HG03039 (cell line): ENCODE results near the gene NUMA1.

Experiments used
- ATAC-seq: cut with Tn5 transposase; IDR thresholded peaks from one replicate; pipeline ENCODE4 v1.9.1; 2021; ENCODE audit warnings: mild to moderate bottlenecking, moderate library complexity; ENCODE audit not compliant: unreplicated experiment

NUMA1 gene

DNA sequence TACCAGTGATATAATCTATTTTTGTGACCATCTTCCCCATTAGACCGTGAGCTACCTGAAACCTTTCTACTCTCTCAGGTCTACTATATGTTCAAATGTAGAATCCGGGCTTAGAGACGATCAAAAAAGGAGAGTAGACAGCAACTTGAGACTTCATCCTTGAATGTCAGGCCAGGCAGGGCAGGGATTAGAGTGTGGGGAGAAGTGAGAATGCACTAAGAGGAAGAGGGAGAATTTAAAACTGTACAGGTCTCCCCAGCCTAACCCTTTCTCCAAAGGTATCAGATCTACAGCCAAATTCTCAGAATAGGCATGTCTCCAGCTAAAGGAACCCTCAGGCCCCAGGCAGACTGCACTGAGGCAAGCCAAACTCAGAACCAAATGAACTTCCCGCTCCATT is 21.8 kb upstream of the NUMA1 start:
- no peak for ATAC-seq

DNA sequence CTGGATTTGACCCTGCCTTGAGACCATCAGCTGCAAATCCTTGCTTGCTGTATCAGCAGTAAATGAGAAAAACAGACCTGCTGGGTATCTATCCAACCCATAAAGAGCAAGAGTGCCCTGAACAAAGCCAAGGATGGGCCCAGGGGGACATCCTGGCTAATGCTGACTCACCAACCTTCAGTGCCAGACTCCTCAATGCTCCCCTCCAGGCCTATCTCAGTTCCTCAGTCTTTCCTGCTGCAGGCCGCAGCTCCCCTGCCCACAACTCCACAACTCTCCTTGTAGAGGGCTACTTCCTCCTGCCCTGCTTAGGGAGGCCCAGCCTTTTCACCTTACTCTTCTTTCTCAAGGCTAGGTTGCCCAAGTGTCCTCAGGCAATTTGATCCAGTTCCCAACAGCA is 20.1 kb upstream of the NUMA1 start:
- ATAC-seq = no peak

DNA sequence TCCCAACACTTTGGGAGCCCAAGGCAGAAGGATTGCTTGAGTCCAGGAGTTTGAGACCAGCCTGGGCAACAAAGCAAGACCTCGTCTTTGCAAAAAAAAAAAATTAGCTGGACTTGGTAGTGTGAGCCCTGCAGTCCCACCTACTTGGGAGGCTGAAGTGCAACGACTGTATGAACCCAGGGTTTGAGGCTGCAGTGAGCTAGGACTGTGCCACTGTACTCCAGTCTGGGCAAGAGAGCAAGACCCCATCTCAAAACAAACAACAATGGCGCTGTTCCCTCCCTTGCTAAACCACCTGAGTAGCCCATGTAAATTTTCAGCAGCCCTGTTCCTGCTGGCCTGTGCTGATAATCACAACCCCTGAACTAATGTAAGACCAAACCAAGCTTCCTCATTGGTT is 19.7 kb upstream of the NUMA1 start:
- no peak for ATAC-seq

DNA sequence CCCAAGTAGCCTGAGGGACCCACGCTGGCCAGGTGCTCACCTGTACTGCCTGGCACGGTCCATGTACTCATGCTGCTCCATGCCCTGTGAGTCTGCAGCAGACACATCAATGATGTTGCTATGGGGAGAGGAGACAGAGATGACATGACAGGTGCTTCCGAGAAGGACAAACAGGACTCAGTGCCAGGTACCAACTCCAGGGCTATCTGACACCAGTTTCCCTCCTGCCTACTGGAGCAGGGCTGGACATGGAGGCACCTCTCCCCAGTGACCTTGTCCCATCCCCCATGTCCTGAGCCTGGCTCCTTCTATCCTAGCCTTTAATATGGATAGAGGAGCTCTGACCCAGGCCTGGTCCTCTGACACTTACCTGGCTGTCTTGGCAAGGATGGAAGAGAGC is 18.4 kb upstream of the NUMA1 start:
- ATAC-seq = no peak

DNA sequence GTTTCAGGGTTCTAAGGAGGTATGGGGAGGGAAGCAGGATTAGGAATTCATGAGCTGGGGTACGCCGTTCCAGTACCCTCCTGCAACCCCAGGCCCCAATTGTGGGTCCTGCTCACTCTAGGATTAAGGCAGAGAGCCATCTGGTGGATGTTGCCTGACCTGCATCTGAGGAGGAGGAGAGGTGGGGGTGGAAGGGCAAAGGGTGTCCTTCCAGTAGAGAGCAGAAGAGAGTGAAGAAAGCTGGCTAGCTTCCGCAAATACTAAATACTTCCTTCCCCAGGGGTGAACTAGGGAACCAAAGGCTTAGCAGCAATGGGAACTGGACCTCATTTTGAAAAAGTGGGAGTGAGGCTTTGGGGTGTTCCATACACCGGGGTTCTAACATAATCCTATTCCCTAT is 10.9 kb upstream of the NUMA1 start:
- ATAC-seq = peak; percentile 58

DNA sequence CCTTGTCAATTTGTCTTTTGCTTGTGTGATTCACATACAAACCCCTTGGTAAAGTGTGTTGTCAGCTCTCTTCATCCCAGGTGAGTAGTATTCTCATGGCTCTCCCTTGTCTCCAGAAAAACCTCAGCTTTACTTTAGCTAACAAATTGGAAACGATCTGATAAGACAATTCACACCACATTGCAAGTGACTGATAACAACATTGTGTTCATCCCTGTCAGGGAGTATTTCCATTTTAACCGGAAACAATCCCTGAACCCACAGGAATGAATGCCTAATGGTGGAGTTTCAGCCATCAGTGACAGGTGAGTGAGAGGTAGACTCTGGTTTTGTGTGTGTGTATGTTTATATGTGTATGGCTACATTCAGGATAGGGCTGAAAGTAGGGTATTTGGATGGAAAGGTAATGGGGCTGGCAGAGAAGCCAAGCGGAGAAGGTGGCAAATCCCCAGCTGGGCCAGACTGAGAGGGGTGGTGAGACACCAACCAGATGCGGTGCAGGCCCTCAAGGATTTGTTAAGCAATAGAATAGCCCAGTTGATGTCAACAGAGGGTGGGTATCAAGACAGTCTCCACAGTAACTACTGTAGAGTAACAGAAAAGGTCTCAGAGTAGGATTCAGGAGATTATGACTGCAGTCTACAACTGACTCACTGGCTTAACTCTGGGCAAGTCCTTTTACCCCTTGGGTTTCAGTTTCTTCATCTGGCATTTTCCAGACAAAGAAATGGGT is 7.9 kb upstream of the NUMA1 start:
- ATAC-seq = no peak

DNA sequence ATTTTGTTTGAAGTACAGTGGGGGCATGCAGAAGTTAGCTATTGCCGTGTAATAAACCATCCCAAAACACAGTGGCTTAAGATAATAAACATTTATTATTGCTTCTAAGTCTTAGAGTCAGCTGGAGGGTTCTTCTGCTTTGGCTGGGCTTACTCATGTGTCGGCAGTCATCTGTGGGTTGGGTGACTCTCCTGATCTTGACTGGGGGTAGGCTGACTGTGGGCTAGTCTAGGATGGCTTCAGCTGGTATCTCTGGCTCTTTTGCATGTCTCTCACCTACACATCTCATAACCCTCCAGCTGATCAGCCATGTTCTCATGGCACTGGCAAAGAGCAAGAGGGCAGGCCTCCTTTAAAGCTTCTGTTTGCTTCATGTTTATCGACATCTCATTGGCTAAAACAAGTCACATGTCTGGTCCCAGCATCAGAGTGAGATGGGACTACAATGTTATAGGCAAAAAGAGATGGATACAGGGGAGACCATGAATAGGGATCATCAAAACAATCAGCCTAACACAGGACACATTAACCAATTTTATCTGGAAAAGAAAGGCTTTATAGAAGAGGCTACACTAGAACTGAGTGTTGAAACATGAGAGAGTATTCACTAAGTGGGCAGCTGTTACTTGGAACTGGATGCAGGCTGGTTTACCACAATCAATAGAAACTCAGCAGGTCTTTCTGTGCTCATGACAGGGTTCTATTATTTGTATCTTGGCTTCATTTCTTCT is 5.4 kb upstream of the NUMA1 start:
- no peak for ATAC-seq

DNA sequence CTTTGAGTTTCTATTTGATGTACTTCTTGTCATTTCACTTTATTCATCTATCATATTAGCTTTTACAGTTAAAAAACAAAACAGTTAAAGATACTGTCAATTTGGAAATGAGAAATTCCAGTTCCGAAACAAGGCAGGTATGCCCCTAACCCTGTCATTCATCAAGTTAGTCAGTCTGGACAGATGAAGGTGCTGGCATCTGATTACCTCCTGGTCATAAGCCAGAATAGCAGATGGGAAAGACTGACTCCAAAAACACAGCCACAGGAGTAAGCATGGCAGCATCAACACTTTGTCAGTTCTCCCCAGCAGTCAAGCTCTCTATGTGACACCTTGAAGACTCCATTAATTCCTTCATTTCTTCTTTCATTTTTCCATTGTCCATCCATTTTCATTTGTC is 4.6 kb upstream of the NUMA1 start:
- ATAC-seq = no peak

DNA sequence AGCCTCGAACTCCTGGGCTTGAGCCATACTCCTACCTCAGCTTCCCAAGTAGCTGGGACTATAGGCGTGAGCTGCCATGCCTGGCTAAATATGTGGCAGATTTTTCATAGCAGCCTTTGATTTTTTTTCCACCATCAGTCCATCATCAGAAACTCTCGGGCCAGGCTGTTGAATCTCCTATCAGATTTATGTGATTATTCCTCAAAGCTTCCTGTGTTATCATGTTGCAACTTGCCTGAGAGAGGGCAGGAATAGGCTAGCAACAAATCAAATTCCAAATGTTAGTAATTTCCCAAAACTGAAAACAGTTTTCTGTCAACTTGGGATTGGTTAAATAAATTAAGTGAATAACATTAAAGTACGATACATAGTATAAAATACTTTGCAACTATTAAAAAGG is 3.7 kb upstream of the NUMA1 start:
- ATAC-seq = no peak

DNA sequence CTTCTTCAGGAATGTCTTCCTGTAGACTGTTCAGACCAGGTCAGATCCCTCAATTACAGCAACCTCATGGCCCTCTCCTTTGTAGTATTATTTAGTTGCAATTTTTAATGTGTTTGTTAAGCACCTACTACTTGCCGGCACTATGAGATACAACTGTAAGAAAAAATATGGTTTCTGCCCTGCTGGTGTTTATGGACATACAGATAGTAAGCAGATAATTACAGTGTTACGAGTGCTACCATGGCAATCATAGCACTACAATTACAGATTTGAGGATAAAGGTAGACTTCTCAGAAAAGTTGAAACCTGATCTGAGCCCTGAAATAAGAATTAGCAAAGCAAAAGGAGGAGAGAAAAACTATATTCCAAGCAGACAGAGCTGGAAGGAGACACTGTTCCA is 3.1 kb upstream of the NUMA1 start:
- no peak for ATAC-seq

DNA sequence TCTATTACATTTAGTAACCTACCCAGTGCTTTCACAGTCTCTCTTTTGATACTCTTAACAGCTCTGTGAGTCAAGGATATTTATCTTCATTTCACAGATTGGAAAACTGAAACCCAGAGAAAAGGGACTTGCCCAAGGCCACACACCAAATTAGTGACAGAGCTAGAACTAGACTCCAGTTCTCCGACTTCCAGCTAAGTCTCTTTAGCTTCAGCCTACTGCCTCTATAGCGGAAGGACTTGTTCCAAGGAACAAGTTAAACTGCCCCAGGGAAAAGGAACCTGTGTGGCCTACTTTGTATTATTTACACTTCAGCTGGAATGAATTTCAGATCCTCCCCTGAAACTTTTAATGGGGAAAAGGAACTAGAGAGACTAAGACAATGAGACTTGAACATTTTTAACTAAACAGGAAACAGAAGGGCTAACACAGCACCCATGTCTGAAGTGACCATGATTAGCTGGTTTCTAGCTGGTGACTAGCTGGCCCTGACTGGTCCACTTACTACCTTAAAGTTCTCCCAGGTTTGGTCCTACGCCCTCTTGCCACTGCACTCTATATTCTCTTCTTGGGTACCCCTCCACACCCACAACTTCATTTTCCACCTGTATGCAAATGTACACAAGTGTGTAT is 1.6 kb upstream of the NUMA1 start:
- ATAC-seq = no peak

DNA sequence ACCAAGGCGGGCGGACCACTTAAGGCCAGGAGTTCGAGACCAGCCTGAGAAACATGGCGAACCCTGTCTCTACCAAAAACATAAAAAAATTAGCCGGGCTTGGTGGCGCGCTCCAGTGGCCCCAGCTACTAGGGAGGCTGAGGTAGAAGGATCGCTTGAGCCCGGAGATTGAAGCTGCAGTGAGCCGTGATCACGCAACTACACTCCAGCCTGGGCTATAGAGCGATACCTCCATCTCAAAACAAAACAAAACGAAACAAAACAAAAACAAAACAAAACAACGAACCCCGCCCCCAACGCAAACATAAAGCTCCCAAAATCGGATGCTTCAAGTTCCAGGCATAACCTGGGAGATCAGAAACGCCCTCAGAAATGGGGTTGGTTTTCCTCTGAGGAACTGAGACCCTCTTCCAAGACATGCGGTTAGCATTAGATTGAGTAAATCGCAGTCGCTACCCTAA is 872 bp upstream of the NUMA1 start:
- no peak for ATAC-seq

DNA sequence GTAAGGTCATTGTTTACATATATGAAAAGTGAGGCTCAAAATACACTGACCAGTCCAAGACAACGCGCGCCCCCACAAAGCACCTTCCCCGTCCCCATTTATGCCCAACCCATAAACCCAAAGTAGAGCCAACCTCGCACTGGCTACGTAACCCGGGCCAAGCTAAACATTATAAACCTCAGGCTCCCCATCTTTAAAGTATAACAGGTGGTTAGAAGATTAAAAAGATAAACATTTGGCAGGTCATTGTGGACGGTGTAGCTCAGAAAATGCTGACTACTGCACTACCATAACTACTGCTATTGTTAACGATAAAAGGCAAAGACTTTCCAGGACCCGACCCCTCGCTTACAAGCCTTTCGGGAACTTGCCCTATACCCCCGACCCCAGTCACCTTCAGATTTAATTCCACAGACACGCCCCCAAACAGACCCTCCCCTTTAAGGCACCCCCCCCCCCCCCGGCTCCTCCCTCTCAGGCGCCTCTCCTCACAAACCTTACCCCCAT is 470 bp downstream of the NUMA1 start:
- no peak for ATAC-seq

DNA sequence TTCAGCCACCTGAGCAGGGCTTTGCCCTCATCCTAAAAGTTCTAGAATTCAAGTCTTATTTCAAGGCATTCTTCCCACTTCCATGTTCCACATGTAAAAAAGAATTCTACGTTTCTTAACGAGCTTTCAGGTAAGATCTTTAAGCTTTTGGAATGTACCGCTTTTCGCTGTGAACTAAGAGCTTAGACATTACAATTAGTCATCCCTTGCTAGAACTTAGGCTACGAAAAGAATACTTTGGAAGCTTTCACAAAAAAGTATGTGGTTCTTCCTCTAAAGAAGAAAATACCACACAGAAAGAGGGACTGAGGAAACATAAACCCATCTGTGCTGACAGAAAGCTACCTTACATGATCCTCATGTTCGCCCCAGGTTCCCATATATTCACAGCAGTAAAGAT is 1.9 kb downstream of the NUMA1 start:
- no peak for ATAC-seq

DNA sequence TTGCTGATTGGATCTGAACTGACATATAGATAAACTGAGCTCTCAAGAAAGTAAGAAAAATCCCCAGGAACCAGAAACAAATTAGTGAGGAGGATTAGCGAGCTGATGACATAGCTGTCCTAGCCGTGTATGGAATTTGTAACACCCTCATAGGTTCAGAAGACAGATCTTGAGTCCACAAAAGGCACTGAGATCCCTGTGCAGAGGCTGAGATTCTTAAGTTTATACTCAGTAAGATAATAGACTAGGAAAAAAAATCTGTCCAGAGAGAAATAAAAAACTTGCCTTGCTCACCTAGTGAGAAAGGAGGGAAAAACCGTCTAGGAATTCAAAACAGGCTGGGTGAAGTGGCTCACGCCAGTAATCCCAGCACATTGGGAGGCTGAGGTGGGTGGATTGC is 4.6 kb downstream of the NUMA1 start:
- no peak for ATAC-seq

DNA sequence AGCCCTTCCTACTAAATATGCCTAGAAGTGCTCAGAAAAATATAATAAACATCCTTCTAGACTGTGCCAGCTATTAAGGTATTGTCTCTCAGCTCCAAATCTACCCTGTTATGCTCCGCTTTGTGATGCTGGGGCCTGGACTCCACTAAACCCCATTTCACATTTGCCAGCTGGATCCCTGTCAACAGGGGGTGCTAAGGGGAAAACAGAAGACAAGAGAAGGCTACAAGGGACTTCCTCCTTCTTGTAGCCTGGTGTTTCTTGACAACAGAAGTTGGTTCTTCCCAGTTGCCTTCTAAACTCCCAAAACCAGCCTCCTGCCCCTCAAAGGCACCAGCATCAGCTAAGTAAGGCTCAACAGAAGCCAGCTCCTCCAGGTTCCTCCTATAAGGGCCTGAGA is 5.2 kb downstream of the NUMA1 start:
- ATAC-seq = no peak

DNA sequence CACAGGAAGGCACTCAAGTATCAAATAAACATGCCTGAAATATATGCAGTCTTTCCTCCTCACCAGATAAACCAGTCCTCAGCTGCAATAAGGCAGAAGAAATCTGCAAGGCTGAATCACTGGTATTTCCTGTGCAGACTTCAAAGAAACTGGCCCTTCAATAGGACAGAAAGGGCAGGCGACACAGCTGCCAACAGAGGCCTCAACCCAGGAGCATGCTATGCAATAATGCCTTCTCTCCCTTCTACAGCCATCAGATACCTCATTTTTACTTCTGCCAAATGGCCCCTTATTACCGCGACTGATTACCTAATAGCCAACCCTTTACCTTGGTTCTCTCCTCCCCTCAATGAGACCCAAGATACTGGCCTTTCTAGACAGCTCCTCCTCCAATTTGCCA is 8.0 kb downstream of the NUMA1 start:
- no peak for ATAC-seq

DNA sequence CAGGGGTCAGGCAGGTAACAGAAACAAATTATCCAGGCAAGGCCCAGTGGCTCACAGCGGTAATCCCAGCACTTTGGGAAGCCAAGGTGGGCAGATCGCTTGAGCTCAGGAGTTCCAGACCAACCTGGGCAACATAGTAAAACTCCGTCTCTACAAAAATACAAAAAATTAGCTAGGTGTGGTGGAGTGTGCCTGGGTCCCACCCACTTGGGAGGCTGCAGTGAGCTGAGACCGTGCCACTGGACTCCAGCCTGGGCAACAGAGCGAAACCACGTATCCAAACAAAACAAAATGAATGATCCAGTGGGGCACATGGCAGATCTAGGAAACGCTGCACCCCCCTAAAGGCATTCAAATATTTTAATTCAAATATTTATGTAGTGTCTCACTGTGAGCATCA is 9.9 kb downstream of the NUMA1 start:
- ATAC-seq = no peak

DNA sequence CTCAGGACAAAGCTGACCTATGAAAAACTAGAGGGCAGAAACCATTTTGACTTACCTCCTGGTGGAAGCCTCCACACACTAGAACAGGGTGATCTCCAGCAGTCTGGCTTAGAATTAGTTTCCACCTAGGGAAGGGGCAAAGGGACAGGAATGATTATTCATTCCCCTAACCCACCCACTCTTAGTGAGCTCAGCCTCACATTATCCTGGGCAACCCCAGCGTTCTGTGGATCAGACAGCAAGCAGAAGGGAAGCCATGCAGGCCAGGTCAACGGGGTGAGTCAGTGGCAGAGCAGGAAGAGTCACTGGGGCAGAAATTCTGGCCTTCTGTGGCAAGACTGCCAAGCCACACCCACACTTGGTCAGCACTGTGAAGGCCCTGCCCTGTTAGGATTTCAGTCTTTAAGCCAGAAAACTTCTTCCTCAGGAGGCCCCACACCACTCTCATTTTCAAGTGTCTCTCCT is 10.5 kb downstream of the NUMA1 start:
- no peak for ATAC-seq

DNA sequence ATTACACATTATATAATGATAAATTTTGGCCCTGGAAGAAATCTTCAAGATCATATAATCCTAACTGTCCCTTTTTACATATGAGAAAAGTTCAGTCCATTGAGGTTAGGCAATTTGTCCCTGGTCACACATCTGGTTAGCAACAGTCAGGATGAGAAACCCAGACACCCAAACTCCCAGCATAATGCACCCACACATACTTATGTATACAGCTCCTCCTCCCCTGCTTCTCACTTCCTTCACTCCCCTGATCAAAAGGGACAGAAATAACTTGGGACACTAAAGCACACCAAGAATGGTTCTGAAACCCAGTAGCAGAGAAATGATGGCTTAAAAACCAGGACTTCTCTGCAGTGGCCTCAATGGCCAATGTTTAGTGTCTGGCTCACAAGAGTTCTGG is 11.1 kb downstream of the NUMA1 start:
- ATAC-seq = no peak

DNA sequence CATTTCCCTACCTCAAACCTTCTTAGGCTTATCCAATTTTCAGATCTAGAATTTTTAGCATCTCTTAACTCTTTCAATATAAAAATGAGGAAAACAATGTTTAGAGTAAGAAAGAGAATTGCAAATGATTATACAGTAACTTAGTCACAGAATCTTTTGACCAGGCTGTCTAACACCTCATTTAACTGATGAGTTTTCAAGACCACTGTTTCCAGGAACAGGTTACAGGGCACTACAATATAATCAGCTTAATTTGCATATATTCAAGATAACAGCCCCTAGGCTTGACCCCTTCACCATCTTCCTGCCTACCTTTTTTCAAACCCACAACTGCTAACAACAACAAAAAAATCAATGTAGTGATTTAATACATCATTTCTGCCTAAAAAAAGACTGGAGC is 12.7 kb downstream of the NUMA1 start:
- no peak for ATAC-seq

DNA sequence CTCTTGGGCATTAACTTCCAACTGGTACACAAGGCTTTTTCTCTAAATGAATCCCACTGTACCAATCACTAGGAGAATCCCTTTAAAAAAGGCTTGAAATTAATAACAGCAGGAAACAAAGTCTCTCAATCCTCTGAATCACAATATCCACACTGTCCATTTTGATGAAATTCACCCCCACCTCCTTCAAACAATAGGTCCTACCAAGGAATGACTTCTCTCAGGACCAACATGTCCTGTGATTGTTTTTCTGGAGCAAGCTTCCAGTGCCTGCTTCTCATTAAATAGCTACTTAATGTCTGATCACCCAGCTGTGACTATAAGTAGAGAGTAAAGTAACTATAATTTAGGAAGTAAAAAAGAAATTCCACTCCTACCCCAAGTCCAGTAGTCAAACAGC is 13.1 kb downstream of the NUMA1 start:
- no peak for ATAC-seq
